ENCODE results near the gene LYSMD4.

The LYSMD4 gene

DNA sequence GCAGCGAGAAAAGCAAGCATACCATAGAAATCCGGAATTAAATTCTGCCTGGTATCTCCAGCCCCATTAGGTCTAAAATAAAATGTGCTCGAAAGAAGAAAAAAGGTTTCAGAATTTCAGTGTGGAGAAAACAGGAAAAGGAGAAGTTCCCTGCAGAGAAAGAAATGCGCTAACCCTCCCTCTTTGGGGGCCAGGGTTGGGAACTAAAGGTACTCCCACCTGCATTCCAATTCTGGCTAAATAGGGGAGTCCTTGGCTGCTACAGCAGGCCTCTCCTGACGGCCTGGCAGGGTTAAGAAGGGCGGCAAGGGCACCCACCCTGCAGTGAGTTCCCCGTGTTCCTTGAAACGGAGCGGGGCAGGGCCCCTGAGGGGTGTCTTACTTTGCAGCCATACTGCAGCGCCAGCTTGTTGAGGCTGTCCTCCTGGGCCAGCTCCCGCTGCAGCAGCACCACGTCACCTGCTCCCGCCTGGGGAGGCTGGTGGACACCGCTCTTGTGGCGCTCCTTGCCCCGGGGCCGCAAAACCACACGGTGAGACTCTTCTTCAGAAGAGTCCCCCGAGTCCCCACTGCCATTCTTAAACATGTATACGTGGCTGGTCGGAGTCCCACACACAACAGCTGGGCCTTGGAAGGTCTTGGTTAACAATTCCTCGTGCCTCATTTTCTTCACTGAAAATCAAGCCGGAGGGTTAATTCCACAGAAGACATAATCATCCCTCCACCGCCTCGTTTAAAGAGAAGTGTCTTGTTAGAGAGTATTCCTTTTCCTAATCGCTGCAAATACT is 1.7 kb downstream of the LYSMD4 start:
- no peak for DNase-seq (ENCODE audit: low read depth in 2 of 2)

DNA sequence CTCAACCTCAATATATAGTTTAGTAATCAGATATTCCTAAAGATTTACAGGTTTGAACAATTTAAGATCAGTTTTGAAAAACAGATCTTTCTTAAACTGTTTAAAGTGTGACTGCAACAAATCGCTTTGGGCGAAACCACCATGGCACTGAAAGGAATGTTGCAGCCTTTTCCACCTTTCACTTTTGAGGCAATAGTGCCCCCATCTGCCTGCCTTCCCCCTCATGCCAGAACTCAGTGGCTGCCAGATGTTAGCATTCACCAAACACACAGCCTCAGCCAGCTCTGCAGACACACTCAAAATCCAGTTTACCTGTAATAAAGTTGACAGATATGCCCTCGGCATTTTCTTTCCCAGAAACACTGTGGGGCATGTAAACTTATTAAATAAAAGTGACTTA is 3.3 kb downstream of the LYSMD4 start:
- DNase-seq (ENCODE audit: low read depth in 2 of 2) = no peak

DNA sequence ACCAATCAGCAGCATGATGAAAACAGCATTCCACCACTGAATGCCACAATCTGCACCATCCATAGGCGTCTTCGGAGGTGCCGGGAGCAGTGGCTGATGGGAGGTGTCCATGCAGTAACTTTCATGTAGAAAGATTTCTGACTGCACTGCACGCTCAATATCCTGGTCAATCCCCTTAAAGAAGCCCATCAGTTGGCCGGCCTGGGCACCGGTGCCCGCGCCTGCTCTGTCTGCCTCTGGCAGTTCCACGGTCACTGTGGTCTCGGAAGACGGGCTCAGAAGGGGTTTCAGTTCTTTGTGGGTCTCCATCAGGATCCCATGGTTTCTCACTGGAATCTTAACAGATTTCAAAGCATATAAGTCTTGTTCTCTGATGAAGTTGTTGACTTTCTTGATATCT is 3.9 kb downstream of the LYSMD4 start:
- no peak for DNase-seq (ENCODE audit: low read depth in 2 of 2)

GRCh38 chr15:99728916-99729315 is 4.3 kb downstream of the LYSMD4 start:
- no peak for DNase-seq (ENCODE audit: low read depth in 2 of 2)

- DNase-seq (ENCODE audit: low read depth in 2 of 2) = no peak
Observed at GRCh38 chr15:99727733-99728132, 5.5 kb downstream of the LYSMD4 start.

DNA sequence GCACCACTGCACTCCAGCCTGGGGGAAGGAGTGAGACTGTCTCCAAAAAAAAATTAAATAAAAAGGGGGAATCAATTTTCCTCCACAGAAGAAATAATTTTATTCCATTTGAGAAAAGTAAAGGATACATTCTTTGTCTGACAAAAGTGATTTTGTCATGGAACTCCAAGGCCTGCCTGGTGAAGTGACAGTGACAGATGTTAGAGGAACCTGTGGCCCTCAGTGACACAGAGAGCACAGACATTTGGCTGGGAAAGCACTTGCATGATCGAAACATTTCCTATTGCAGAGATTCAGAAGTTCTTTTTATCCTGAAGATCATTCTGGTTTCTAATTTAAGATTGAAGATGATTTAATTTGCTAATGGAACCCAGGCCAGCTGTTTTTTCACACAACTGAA is 5.9 kb downstream of the LYSMD4 start:
- DNase-seq (ENCODE audit: low read depth in 2 of 2) = no peak

- DNase-seq (ENCODE audit: low read depth in 2 of 2) = no peak
Observed at GRCh38 chr15:99726333-99726732, 6.9 kb downstream of the LYSMD4 start.

GRCh38 chr15:99722406-99722805 is 10.8 kb downstream of the LYSMD4 start:
- DNase-seq (ENCODE audit: low read depth in 2 of 2) = no peak

- no peak for DNase-seq (ENCODE audit: low read depth in 2 of 2)
Observed at GRCh38 chr15:99721896-99722295, 11.3 kb downstream of the LYSMD4 start.

GRCh38 chr15:99721104-99721778 is 12.0 kb downstream of the LYSMD4 start:
- no peak for DNase-seq (ENCODE audit: low read depth in 2 of 2)

DNA sequence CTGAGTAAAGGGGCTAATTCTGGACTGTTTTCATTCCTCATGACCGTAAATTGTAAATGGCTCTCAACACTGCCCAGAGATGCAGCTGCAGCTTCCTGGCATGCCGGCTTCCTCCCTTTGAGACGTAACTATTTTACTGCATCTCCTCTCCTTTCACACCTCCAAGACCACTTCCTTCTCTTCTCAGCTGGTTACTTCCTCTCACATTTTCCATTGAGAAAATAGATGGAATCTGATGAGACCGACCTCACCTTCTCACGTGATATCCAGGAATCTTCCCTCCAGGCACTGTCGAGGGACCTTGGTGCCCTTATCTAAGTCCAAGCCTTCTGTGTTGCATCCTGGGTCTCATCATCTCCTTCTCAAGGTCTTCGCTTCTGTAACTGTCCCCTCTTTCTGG is 12.7 kb downstream of the LYSMD4 start:
- DNase-seq (ENCODE audit: low read depth in 2 of 2) = no peak

DNA sequence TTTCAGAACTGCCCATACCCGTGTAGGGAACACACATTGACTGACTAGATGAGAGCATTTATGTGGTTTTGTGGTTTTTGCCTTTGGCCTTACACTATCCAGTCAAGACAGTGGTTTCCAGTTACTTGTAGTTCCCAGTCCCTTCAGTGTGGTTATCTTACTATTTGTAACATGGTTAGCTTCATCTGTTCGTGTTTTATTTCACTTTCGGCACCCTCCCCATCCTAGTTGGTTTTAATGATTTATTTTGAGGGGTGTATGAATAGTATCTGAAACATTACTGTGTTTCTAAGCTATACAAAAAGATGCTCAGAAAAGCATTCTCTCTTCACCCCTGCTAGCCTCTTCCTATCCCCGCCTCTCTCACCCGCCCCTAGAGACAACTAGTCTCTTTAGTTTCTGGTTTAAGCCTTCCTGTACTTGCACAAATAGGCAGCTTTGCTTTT is 14.1 kb downstream of the LYSMD4 start:
- DNase-seq (ENCODE audit: low read depth in 2 of 2) = no peak

DNA sequence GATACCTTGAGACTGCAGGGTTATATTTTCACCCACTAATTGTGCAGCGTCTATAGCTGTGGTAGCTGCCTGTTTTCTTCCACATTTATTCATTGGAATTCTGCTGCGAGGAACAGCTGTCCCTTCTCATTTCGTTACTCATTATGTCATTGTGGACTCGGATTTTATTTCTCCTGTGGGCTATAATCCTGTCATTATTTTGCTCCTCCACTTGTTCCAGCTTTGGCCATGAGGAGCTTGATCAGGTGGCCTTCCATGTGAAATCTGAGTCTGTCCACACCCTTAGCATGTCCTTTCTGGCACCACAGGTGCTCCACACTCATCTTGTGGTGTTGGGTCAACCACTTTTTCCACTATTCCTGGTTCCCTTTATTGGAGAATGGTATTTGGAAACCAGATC is 14.8 kb downstream of the LYSMD4 start:
- no peak for DNase-seq (ENCODE audit: low read depth in 2 of 2)

DNA sequence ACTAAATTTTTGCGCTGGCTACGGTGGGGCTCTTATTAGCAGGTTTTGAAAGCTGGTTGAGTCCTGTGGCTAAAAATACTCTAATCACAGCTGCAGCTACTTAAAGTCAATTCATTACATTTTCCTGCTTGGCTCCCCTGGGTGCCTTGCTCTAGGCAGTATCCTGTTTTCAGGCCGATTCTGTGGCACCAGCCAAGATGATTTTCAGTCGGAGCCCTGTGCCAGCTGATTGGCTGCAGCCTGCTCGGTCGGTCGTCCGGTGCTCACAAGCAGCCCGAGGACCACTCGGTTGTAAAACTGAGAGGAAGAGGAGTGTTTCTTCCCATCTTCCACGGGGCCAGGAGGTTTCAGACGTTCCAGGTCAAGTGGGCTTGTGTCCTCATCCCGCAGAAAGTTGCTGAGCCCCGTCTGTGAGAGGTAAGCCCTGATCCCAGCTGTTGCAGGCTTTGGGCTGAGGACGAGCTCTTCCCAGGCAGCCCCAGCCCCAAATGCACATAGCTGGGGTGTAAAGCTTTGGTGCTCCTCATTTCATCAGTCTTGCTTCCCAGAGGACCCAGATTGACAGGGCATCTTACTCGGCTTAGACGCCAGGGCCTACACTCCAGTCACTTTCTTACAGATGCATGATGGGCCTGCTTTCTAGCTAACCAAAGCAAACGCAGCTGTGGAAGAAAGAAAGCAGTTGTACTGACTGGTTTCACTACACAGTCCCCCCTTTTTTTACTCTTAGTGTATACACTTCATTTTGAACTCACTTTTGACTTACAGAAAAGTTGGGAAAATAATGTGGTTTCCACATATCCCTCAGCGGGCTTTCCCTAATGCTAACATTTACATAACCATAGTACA is 15.9 kb downstream of the LYSMD4 start:
- no peak for DNase-seq (ENCODE audit: low read depth in 2 of 2)

DNA sequence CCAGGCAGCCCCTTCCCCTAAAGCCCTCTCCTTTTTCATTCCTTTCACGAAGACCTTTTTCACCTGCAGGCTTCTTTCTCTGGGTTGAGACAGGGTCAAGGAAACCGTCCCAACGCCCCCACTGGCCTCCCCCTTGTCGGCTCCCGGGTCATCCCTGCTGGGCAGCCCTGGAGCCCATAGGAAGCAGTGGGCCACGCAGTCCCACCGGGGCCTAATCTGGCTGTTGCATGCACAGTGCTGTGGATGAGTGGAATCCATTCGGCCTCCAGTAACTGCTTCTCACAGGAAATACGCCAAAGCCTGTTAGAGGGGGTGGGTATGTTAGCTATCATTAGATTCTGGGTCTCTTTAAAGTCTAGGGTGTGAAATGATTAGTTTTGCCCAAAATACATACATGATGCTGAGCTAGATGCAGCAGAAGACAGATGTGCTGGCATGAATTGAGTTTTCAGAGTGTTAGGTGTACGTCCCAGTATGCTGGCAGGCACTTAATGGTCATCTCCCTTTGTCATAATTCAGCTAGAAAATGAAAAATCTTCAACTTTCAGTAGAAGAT is 16.6 kb downstream of the LYSMD4 start:
- no peak for DNase-seq (ENCODE audit: low read depth in 2 of 2)

GRCh38 chr15:99712415-99712814 is 20.8 kb downstream of the LYSMD4 start:
- DNase-seq (ENCODE audit: low read depth in 2 of 2) = no peak

- no peak for DNase-seq (ENCODE audit: low read depth in 2 of 2)
Observed at GRCh38 chr15:99711625-99712024, 21.6 kb downstream of the LYSMD4 start.

- no peak for DNase-seq (ENCODE audit: low read depth in 2 of 2)
Observed at GRCh38 chr15:99709243-99709986, 23.8 kb downstream of the LYSMD4 start.

- DNase-seq (ENCODE audit: low read depth in 2 of 2) = no peak
Observed at GRCh38 chr15:99708563-99708962, 24.7 kb downstream of the LYSMD4 start.

DNA sequence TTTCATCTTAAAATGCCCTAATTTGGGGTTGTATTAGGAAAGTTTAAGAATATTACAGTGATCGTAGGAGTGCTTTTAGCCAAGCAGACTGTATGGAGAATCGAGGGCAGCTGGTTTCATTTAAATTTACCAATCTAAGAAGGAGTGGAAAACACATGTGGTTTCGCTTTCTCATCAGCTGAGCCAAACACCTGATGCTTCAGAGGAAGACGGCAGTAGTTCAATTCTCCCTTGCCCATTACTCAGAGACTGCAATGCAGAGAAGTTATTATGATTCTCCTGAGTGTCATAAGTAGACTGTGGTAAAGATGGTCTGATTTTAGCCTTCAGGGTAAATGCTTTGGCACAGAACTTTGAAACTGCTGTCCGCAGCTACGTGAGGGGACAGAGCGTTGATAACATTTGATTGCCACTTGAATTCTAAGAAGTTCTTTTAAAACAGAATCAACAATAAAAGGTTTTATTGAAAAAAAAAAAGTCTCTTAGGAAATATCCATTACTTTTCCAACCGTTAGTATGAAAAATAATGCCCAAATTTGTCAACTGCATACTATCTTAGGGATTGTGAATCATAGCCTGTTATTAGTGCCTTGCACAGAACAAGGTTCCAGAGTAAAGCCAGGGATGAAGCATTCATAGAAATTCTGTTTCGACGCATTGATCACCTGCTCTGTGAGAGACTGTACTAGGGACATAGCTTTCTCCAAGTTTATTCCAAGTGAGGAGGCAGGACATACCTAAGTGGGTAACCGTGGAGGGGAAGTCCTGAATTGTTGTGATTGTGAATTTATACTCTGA is 25.6 kb downstream of the LYSMD4 start:
- peak in 1 of 2 donors; percentile 27 for DNase-seq (ENCODE audit: low read depth in 2 of 2)

Measured in stimulated activated CD4-positive, alpha-beta T cell treated with anti-CD3 and anti-CD28 coated beads, Interleukin-1b, Interleukin-23, amount 100 ng/mL, for 4 hours (primary cell).